SIG-M5 treated with dmso at 0.1 percent for 504 hours (cell line): ENCODE results near the gene PRMT1.

ENCODE experiments used
- DNase-seq: peaks from one replicate; lab custom pipeline; 2025; ENCODE audit not compliant: unreplicated experiment; lab: John Stamatoyannopoulos, UW

PRMT1 gene

DNA sequence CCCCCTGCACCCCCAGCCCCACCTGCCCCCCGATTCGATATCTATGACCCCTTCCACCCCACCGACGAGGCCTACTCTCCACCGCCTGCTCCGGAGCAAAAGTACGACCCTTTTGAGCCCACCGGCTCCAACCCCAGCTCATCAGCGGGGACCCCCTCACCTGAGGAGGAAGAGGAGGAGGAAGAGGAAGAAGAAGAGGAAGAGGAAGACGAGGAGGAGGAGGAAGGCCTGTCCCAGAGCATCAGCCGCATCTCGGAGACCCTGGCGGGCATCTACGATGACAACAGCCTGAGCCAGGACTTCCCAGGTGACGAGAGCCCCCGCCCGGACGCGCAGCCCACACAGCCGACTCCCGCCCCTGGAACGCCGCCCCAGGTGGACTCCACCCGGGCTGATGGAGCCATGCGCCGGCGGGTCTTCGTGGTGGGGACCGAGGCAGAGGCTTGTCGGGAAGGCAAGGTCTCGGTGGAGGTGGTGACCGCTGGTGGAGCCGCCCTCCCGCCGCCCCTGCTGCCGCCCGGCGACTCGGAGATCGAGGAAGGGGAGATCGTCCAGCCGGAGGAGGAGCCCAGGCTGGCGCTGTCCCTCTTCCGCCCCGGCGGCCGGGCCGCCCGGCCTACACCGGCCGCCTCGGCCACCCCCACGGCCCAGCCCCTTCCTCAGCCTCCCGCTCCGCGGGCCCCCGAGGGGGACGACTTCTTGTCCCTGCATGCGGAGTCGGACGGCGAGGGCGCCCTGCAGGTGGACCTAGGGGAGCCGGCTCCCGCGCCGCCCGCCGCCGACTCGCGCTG, 25.8 kb upstream of the PRMT1 start:
- no peak for DNase-seq

DNA sequence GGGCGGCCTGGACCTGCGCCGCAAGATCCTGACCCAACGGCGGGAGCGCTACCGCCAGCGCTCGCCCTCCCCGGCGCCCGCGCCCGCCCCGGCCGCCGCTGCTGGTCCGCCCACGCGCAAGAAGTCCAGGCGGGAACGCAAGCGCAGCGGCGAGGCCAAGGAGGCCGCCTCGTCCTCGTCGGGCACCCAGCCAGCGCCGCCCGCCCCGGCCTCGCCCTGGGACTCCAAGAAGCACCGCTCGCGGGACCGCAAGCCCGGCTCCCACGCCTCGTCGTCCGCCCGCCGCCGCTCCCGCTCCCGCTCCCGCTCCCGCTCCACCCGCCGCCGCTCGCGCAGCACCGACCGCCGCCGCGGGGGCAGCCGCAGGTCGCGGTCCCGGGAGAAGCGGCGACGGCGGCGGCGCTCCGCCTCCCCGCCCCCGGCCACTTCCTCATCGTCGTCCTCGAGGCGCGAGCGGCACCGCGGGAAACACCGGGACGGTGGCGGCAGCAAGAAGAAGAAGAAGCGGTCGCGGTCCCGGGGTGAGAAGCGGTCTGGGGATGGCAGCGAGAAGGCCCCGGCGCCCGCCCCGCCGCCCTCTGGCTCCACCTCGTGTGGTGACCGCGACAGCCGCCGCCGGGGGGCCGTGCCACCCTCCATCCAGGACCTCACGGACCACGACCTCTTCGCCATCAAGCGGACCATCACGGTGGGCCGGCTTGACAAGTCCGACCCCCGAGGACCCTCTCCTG, 25.1 kb upstream of the PRMT1 start:
- no peak for DNase-seq

DNA sequence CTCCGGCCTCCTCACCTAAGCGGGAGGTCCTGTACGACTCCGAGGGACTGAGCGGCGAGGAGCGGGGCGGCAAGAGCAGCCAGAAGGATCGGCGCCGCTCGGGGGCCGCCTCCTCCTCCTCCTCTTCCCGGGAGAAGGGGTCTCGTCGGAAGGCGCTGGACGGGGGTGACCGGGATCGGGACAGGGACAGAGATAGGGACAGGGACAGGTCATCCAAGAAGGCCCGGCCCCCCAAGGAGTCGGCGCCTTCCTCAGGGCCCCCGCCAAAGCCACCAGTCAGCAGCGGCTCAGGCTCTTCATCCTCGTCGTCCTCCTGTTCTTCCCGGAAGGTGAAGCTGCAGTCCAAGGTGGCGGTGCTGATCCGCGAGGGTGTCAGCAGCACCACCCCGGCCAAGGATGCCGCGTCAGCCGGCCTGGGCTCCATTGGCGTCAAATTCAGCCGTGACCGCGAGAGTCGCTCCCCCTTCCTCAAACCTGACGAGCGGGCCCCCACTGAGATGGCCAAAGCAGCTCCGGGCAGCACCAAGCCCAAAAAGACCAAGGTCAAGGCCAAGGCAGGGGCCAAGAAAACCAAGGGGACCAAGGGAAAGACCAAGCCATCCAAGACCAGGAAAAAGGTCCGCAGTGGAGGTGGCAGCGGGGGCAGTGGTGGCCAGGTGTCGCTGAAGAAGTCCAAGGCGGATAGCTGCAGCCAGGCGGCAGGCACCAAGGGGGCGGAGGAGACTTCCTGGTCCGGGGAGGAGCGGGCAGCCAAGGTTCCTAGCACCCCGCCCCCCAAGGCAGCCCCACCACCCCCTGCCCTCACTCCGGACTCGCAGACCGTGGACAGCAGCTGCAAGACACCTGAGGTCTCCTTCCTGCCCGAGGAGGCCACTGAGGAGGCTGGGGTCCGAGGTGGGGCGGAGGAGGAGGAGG, 24.3 kb upstream of the PRMT1 start:
- no peak for DNase-seq

DNA sequence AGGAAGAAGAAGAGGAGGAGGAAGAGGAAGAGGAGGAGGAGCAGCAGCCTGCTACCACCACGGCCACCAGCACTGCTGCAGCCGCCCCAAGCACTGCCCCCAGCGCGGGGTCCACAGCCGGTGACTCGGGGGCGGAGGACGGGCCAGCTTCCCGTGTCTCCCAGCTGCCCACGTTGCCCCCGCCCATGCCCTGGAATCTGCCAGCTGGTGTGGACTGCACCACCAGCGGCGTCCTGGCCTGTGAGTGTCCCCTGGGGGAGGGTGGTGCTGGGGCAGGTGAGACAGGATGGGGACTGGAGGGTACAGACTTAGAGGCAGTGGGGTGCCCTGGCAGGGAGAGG, 23.6 kb upstream of the PRMT1 start:
- DNase-seq, result no peak

DNA sequence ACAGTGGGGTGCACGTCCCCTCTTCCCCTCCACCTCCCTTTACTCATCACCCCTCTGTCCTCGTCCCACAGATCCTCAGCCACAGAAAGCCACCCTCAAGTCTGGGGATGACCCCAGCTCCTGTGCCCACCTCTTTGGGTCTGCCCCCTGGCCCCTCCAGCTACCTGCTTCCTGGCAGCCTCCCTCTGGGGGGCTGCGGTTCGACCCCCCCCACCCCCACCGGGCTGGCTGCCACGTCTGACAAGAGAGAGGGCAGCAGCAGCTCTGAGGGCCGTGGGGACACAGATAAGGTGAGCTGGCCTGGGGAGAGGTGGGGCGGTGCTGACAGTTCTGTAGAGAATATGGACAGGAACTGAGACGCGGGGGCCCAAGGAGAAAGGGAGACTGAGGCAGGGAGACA, 22.5 kb upstream of the PRMT1 start:
- no peak for DNase-seq

DNA sequence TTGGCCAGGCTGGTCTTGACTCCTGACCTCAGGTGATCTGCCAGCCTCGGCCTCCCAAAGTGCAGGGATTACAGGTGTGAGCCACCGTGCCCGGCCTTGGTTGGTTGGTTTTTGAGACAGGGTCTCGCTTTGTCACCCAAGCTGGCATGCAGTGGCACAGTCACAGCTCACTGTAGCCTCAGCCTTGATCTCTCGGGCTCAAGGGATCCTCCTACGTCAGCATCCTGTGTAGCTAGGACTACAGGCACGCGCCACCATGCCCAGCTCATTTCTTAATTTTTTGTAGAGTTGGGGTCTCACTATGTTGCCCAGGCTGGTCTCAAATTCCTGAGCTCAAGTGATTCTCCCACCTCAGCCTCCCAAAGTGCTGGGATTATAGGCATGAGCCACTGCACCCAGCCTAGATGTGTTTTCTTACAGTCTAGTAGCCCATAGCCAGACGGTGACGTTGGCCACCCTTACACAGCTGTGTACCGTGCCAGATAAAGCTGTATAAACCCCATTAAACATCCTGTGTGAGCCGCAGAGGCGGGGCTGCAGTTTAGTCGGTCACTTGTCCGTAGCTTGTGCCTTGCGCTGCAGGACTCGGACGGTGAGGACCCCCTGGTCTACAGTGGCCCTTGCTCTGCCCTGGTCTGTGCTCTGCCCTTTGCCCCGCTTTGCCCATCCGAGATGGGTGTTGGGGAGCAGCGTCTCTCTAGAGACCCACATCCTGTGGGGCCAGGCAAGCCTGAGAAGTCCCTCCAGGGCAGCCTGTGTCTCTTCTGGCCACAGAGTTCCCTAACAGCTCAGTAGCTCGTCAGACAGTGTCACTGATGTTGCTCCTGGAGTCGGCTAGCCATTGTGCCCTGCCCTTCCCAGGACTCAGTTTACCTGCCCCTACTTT, 21.3 kb upstream of the PRMT1 start:
- DNase-seq, result no peak

DNA sequence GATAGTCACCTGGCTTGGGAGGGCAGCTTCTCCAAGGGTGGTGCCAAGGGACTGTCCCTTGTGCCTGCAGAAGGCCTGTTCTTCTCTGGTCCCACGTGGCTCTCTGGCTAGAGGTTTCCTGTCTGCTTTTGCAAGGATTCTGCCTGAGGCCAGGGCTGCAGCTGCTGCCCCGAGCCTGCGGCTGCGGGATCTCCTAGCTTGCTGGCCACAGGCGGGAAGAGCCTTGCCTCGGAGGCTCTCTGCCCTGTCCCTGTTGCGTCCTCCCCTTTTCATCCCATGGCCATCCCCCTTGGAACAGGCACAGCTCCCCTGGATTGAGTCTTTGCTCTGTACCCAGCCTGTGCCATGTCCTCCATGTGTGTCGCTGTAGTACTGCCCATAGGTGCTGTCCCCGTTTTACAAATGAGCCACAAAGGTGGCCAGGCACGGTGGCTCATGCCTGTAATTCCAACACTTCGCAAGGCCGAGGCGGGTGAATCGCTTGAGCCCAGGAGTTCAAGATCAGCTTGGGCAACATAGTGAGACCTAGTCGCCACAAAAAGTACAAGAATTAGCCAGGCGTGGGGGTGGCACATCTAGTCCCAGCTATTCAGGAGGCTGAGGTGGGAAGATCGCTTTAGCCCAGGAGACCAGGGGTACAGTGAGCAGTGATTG, 20.5 kb upstream of the PRMT1 start:
- no peak for DNase-seq

DNA sequence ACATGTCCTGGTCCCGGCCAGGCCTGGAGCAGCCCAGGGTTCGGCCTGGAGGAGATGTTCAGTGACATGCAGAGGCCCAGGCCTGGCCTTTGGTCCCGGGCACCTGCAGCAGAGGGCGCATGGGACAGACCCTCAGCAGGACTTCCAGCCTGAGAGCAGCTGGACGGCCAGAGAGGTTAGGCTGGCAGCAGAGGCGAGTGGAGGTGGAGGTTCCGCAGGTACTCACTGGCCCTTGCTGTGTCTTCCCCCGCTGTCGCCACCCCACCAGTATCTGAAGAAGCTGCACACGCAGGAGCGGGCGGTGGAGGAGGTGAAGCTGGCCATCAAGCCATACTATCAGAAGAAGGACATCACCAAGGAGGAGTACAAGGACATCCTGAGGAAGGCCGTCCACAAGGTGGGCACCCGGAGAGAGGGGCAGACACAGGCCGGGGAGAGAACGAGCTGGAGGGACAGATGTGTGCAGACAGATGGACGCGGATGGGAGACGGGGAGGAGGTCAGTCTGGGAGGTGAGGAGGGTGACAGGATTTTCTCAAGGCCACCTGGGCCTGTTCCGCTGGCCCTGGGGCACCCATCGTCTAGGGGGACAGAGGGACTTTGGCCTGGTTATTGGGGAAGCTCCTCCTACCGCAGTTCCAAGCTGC, 19.5 kb upstream of the PRMT1 start:
- no peak for DNase-seq

DNA sequence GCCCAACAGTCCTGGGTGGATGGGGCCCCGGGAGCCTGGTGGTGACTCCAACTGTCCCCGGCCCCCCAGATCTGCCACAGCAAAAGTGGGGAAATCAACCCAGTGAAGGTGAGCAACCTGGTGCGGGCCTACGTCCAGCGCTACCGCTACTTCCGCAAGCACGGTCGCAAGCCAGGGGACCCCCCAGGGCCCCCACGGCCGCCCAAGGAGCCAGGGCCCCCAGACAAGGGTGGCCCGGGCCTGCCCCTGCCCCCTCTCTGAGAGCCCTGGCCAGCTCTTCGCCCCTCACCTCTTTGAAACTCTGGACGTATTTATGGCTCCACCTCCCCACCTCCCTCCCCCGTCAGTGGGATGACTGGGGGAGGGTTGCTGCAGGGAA, 18.9 kb upstream of the PRMT1 start:
- no peak for DNase-seq

DNA sequence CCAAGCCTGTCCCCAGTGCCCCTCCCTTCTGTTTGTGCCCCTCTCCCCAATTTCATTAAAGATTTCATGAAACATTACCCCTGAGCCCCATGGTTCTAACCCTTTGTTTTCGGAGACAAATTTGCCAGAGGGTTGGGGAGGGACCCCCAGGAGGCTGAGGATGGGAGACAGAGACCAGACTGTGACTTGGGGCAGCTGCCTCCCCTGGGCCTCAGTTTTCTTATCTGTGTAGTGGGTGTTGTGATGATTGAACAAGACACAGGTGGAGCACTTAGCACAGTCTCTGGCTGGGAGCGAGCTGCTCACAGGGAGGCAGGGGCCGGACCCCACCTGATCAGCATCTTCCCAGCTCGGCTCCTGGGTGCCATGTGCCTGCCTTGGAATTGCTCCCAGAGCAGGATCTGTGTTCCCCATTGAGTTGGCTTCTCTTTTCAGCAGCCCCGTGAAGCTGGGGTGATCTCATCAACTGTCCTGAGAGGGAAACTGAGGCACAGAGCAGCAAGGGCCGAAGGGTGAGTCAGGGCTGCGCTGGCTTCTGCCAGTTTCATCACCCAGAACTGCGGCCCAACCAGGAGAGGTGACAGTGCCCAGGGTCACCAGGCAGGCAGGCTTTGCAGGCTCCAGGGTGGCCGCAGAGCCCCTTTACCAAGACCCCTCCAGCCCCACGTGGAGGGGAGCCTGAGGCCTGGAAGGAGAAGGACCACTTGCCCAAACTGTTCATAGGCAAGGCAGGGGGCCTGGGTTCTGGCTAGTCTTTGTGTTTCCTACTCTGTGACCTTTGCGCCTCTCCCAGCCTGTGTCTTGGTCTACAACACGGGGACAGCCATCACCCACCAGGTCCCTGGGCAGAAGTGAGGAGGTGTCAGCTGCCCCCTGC, 18.3 kb upstream of the PRMT1 start:
- DNase-seq, result no peak

DNA sequence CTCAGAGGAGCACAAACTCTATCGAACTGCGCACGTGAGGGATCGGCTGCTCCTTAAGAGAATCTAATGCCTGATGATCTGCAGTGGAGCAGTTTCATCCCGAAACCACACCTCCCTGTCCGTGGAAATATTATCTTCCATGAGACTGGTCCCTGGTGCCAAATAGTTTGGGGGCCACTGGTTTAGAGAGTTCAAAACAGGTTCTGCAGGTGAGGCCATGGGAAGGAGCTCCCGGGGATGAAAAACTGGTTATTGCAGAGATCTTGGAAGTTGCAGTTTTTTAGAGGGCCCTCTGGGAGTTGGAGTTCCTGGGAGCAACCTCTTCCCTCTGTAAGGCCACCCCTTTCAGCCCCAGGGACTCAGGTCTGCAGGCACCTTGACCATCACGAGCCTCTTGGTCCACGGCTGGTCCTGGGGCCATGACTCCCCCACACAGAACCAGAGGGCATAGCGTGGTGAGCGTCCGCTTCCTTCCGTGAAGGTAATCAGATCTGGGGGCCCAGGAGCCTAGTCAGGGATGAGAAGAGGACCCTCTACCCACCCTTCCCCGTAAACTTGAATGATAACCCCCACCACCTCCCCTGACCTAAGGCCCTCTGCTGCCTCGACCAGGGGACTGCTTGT, 16.6 kb upstream of the PRMT1 start:
- DNase-seq, result no peak

DNA sequence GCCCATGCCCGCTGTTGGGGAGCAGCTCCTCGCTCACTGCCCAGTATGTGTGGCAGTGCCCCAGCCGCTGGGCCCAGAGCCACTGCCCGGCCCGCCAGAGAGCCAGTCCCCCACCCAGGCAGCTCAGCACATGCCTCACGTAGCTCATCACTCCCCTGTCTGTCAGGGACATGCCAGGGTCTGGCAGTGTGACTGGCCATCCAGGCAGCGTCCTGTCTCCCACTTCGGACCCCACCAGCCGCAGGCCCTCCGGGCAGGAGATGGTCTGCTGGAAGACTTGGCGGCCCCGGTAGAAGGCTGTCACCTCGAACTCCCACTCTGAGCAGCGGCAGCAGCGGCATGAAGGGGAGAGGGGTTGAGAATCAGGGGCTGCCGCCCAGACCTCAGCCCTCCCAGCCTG, 15.1 kb upstream of the PRMT1 start:
- no peak for DNase-seq

DNA sequence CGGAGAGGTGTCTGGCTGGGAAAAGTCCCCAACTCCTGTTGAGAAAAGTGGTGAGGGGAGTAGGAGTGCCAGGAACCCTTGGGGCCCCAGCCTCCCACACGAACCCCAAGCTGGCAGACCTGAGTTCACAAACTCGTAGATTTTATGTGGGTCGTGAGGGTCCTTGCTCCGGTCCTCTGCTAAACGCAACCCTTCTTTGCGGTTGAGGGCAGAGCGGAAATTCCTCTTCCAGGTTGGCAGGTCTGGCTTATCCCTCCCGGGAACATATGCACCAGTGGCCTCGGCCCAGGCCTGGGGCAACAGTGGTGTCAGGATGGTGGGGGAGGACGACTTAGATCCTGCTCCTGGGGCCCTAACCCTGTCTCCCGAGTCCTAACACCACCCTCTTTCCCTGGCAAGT, 13.8 kb upstream of the PRMT1 start:
- DNase-seq, result no peak

DNA sequence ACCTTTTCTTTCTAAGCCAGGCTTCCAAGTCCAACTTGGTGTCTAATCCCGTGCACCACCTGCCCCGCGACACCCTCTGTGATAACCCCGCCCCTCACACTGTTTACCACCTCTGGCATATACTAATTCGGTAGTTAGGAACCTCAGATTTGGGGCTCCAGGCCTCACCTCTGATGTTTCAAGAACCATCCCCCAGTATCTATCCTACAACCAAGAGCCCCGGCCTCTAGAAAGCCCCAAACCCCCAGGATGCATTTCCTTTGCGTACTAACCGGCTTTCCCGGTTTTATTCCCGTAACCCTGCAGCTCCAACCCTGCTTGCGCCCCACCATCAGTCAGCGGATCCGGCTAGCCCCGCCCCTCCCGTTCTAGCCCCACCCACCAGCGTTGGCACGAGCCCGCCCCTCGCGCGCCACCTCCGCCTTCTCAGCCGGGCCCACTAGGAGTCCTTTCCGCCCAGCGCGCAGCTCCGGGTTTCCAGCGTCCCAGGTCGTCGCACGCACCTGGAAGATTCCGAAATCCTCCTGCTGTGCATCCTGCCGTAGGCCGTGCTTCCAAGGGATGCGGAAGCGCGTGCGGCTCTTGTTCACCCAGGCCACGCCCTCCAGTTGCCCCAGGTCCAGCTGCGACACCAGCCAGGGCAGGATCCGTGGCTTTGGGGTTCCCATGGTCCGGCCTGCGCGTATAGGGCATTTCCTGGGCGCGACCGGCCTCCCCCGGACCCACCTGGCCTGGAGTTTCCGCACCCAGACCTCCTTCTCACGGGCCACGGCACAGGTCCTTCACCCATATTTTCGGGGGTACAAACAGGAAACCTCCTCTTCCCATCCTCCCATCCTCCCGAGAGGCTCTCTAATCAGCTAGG, 12.7 kb upstream of the PRMT1 start:
- DNase-seq, result peak; percentile 74

DNA sequence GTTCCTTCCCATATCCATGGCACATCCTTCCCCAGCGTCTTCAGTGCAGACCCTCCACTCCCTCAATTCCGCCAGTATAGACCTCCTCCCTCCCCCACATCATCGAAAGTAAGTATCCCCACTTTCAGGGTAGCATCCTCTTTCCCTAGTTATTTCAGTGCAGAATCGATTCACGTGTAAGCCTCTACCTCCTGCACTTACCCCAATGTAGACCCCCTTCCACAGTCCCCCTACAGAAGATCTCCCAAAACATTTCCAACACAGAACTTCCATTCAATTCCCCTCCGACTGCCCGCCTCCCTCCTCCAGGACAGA, 12.1 kb upstream of the PRMT1 start:
- DNase-seq, result no peak

DNA sequence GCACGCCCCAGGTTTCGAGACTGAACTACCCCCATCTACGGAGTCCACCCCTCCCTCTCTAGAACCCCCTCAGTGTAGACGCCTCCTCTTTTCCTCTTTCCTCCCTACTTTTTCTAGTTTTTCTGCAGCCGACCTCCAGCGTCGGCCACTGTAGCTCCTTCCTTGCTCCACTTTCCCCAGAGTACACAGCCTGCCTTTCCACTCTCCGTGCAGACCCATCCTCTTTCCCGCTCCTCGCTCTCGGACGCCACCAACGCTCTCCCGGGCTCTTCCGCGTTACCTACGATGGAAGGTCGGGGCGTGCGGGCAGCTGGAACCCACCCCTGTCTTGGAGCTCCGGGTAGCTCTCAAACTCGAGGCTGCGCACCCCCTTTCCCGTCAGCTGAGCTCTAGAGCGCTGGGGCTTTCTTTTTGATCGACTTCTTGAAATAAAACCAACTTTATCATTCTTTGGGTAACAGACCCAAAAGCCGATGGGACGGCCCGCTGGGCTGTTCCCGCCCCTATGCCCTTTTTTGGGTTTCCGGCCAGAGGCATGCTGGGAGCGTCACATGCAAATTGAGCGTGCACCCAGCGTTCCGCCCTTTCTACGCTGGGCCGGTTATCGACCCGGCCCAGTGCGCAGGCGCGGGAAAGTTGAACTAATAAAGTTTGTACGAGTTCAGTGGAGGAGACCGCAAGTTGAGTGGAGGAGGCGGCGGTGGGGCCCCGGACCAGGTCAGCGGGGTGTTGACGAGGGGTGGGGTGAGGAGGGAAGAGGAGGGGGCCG, 11.5 kb upstream of the PRMT1 start, which contains the start of the genes BCL2L12 and IRF3:
BCL2L12 (plus strand) TSS at position 583 of the 769 bp plus-strand sequence. CDS start 760 bp downstream, outside the sequence.
IRF3 (minus strand) TSS at position 507 of the 769 bp plus-strand sequence. CDS start 1,019 bp downstream, outside the sequence.
- DNase-seq, result peak; percentile 94

DNA sequence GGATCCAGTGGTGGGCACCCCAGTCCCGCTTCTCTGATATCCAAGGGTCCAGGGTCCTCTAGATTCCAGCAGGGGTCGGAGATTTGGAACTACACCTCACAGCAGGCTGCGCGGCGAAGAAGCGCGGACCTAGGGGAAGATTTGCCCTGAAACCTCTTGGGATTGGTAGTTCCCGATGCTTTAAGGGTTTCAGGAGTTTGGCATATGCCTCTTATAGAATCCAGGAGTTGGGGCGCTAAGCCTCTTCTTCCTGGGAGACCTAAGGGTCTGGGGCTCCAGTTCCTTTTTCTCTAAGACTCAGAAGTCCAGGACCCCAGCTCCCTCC, 11.0 kb upstream of the PRMT1 start:
- DNase-seq, result no peak
